Measurements from ENCODE around the gene NTN3.

The NTN3 gene

DNA sequence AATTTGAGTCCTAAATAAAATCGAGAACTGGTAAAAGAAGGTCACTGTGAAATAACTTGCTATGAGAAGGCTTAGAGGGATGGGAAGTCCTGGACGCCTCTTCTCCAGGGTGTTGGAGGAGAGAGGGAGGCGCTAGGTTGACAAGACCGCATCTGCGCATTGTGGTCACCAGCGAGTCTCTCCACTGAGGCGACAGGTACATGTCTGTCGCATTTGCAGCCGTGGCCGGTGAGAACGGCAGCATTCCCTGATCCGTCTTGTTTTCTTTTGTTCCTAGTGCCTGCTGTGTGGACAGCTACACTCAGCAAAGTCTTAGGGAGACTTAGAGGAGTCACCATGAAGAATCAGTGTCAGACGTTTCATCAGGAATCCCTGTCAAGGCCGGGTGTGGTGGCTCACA lies 34.6 kb downstream of the NTN3 start:
- no peak for DNase-seq
- in situ Hi-C loops (cut with MboI; ENCODE audit: low pct_unique_long_range_greater_than_20kb, low sequenced_read_pairs), result no loop called here

DNA sequence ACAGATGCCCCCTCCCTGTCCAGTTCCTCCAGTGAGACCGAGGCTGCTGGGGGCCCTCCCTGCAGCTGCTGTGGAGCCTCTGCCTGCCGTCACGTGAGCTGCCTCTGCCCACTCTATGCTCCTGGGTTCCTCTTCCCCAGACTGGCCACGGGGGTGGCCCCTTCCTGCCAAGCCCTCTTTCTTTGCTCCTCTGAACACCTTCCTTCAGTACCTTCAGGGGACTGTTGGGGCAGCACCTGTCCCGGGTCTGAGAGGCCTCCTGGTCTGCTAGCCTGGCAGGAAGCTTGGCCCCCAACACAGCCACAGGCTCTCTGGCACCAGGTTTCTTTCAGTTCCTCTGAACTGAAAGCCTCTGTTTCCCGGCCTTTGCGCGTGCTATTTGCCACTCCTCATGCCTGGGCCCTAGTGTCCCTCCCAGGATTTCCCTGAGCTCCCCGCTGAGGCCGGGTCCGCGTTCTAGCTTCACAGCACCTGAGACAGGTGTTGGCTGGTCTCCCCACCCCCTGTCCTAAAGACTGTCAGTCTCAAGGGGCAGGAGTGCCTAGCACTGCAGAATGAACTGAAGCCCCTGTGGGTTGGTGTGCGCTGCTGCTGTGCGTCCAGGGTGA lies 36.1 kb downstream of the NTN3 start:
- in situ Hi-C loops (cut with MboI; ENCODE audit: low pct_unique_long_range_greater_than_20kb, low sequenced_read_pairs), result no loop called here

DNA sequence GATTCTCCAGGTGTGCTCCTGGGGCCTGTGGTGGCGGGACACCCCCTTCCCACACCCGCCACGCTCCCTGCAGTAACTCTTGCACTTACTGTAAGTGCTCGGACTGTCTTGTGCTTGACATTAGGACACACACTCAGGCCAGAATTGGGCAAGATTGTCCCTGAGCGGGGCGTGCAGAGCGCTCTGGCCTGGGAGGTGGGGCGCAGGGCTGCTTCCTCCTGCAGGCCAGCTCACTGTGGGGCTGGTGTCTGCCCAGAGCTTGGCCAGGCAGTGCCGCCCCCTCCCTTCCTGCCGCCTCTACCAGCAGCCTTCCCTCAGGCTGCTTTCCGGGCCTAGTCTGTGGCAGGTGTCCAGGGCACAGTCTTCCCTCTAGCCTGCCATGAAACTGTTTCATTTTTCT lies 36.6 kb downstream of the NTN3 start:
- DNase-seq, result no peak
- in situ Hi-C loops (cut with MboI; ENCODE audit: low pct_unique_long_range_greater_than_20kb, low sequenced_read_pairs), result no loop called here

More for the DNA sequence above, 36.1 kb downstream of the NTN3 start:
- DNase-seq, result peak; percentile 57

DNA sequence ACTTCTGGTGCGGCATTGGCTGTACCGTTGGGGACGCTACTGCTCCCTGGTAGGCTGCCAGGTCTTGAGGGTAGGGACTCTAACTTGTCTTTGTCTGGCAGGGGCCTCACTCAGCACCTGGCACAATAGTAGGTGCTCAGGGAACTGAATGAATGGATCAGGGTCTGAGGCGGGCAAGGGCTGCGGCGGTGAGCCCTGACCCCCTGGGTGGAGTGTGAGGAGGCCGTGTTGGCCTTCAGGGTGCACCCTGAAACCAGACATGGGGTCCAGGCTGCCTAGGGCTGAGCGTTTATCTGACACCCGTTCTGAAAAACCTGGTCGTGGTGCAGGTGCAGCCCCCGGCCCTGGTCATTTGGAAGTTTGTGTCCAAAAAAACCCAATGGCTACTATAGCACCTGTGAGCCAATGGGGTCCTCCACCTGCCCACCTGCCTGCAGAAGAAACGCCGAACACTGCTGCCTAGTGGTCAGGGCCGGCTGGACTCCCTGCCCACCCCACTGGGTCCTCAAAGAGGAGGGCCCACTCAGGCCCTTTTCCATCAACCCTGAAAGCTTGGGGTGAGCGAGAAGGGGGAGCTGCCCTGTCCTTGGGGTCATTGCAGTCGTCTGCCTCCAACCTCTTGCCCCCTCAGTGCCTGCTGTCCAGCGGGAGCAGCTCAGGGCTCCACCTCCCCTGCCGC lies 37.8 kb downstream of the NTN3 start:
- no peak for DNase-seq
- in situ Hi-C loops (cut with MboI; ENCODE audit: low pct_unique_long_range_greater_than_20kb, low sequenced_read_pairs), result no loop called here

DNA sequence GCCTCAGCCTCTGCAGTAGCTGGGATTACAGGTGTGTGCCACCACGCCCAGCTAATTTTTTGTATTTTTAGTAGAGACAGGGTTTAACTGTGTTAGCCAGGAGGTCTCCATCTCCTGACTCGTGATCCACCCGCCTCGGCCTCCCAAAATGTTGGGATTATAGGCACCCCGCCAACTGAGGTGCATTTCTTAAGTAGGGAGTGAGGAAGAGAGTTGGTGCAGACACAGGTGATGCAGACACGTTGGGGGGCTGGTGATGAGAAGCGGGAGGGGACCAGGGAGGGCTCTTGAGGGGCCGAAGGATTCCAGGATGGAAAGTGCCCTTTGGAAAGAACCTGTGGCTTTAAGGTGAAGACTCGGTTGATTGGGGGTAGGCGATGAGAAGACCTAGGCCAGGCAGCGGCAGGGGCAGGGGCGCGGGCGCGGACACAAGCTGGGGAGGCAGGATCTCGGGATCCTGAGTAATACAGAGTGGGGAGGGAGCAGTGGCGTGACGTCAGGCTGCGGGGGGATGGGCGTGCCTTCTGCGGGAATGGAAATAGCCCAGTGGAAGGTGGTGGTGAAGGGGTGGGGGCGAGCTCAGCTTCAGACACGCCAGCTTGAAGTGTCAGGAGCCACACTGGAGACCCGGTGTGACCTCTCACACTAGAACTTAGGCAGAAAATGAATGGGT lies 40.2 kb downstream of the NTN3 start:
- in situ Hi-C loops (cut with MboI; ENCODE audit: low pct_unique_long_range_greater_than_20kb, low sequenced_read_pairs), result no loop called here
- no peak for DNase-seq

DNA sequence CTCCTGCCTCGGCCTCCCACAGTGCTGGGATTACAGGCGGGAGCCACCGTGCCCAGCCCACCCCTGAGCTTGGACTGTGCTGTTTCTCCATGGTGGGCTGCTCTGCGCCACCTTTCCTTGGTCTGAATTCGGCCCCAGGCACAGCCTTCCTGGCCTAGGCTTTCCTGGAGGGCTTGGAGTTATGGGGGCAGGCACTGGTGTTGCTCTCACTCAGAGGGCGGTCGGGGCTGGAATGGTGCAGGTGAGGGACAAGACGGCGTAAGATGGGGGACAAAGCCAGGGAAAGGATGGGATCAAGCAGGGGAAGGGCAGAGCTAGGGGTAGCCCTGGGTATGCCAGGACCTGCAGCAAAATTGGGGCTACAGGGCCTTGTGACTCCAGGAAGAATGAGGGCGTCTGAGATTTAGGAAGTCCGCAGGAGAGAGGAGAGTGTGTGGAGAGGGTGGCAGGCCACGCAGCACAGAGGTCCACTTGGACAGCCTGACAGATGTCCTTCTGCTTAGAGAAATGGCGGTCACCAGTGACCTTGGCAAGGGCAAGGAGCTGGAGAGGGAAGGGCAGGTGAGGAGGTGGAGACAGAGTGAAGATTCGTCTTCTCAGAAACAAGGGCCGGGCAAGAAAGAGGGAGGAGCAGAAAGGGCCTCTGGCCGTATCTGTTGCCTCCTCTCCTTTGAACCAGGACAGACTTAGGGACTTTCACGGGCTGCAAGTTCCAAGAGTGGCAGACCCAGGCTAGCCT lies 41.1 kb downstream of the NTN3 start:
- no peak for DNase-seq

DNA sequence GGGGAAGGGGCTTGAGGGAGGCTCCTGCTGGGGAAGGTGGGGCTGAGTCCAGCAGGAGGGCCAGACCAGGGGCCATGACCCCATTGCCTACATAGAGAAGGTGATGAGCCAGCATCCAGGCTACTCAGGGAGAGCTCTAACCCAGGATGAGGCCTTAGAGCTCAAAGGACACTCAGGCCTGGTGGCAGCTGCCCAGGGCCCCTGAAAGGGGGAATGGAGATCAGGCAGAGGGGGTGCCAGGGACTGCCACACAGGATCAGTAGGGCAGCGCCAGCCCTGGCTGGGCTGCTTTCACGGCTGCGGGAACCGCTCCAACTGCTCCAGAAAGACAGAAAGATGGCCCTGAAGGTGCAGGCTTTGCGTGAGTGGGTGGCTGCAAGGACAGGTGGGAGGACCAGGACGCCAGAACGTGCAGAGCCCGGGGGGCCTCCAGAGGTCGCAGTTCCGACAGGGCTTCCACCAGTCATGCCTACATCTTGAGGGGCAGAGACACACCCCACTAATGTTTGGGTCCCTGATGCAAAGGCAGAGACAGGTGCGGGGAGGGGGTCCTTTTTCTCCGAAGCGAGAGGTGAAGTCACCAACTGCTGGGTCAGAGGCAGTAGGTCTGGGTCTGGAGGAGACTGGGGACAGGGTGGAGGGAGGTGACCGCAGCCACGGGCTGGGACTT lies 41.8 kb downstream of the NTN3 start:
- in situ Hi-C loops (cut with MboI; ENCODE audit: low pct_unique_long_range_greater_than_20kb, low sequenced_read_pairs), result no loop called here

More for the DNA sequence above, 41.1 kb downstream of the NTN3 start:
- in situ Hi-C loops (cut with MboI; ENCODE audit: low pct_unique_long_range_greater_than_20kb, low sequenced_read_pairs), result no loop called here

DNA sequence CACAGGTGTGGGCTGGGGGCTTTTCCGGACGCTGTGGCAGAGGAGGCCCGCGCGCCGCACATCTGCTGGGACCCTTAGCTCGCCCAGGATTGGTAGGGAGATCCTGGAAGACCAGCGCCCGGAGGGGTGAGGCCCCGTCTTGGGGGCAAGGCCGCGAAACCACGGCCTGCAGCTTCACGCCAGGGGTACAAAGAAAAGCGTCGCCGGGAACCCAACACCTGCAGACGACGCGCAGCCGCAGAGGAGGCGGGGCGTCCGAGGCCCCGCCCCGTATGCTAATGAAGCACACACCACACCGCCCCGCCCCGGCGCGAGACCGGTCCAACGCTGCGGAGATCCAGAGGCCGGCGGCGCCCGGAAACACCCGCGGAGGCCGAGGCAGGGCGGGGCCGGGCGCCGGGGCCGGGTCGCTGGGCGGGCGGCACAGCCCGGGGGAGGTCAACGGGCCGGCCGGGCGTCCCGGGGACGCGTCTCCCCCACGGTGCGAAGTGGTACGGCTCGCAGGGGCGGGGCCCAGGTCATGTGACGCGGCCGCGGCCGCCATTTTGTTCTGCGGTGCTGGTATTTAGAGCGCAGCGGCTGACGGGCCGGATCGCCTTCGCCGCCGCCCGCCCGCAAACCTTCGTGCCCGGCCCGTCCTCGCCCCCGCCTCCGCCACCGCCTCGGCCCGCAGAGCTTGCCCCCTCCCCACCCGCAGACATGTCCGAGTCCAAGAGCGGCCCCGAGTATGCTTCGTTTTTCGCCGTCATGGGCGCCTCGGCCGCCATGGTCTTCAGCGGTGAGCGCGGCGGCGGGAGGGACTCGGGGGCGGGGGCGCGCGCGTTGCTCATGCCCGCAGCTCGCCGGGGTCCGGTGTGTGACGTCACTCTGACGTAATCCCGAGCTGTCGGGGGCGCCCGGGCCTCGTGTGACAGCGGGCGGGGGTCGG lies 42.6 kb downstream of the NTN3 start, which contains the start of gene ATP6V0C:
TSS of gene ATP6V0C (plus strand) at position 548 of the 928 bp plus-strand sequence. CDS start at position 700, 152 bp downstream.
- in situ Hi-C loops (cut with MboI; ENCODE audit: low pct_unique_long_range_greater_than_20kb, low sequenced_read_pairs), result no loop called here

More for the DNA sequence above, 41.8 kb downstream of the NTN3 start:
- no peak for DNase-seq

DNA sequence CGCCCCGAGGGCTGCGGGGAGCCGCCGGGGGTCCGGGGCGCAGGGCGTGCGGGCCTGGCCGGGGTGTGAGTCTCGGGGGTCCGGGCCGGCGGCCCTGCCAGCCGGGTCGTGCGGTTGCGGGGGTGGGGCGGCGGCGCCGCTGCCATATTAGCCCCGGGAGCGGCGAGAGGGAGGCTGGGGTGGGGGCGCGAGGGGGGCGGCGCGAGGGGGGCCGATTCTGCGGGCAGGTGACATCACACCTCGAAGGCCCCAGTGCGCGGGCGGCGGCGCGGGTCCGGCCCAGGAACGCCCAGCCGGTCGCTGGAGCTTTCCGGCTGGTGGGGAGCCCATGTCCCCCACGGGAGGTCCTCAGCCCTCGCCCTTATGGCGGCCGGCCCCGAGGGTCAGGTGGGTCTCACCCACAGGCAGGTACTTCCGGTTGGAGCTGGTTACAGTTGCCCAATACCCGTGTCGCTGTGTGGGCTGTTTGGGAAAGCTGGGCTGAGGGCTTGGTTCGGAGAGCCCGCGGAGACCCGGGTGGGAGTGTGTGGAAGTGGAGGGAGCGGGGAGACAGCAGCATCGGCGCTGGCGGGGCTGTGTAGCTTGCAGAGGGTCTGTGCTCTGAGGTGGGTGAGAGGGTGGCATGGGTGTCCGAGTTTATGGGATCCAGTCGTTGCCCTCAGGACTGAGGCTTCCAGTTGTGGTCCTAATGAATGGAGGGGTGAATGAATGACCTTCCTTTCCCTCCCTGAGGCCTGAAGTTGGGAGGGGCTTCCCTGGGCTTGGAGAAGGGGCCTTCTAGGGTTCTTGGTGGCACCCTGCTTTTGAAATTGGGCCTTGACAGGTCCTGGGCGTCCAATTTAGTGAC lies 43.5 kb downstream of the NTN3 start:
- DNase-seq, result no peak

More for the DNA sequence above, 42.6 kb downstream of the NTN3 start, which contains the start of gene ATP6V0C:
- DNase-seq, result peak; percentile 90

DNA sequence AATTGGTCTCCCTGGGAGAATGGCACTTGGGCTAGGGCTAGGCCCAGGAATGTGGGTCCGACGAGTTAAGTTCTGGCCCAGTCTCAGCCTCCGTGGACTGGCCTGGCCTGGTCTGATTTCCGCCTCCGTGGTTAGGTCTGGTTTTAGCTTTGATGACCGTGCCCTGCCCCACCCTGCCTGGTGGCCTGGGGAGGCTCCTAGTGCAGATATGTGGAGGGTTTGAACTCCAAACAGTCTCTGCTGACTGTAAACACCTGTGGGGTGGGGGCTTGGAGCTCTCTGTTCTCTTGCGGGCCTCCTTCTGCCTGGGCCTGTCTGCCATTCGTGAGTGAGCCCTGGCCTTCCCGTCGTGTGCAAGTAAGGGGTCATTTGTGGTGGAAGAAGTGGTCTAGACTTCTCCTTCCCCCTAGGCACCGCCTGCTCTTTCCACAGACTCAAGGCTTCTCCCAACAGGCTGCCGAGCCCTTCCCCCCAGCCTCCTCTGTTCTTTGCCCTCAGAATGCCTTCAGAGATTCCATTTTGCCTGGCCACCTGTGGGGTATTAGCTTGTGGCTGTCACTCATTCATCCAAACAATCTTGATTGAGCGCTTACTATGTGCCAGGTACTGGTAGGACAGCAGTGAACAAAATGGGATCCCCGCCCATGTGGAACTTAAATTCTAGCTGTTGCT lies 44.2 kb downstream of the NTN3 start:
- peak; percentile 56 for DNase-seq
- in situ Hi-C loops (cut with MboI; ENCODE audit: low pct_unique_long_range_greater_than_20kb, low sequenced_read_pairs), result no loop called here

More for the DNA sequence above, 43.5 kb downstream of the NTN3 start:
- in situ Hi-C loops (cut with MboI; ENCODE audit: low pct_unique_long_range_greater_than_20kb, low sequenced_read_pairs), result no loop called here

DNA sequence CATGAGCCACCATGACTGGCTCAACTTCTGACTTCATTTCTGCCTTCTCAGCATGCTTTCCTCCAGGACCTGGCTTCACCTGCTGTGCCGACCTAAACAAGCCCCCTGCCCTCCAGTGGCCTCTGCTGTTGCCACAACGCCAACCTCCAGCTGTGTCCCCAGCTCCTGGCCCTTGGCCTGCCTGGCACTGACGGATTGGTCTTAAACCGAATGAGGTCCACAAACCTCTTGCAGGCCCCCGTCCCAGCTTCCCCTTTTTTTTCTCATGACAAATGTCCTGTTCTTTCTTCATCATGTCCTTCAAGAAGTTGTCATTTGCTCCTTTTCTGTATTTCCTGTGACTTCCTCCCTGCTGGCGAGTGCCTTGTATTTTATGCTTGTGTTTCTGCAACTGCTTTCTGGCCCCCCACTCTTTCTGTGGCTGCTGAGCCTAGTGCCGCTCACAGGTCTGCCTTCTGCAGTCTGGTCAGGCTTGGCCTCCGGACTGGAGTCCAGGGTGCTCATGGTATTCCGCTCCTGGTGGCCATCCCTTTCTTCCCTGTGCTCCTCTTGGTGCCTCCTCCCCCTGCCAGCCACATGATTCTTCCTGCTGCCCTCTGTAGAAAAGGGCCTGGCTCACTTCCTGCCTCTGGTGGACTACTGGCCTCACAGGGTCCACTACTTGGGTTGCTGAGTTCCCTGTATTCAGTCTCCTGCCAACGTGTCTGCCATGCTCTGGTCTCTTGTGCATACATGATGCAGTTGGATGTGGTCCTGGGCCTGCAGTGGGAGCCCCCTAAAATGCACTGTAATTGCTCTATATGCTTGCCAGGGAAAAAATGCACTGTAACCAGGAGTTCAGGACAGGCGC lies 45.5 kb downstream of the NTN3 start:
- DNase-seq, result peak; percentile 84
- in situ Hi-C loops (cut with MboI; ENCODE audit: low pct_unique_long_range_greater_than_20kb, low sequenced_read_pairs), result no loop called here

DNA sequence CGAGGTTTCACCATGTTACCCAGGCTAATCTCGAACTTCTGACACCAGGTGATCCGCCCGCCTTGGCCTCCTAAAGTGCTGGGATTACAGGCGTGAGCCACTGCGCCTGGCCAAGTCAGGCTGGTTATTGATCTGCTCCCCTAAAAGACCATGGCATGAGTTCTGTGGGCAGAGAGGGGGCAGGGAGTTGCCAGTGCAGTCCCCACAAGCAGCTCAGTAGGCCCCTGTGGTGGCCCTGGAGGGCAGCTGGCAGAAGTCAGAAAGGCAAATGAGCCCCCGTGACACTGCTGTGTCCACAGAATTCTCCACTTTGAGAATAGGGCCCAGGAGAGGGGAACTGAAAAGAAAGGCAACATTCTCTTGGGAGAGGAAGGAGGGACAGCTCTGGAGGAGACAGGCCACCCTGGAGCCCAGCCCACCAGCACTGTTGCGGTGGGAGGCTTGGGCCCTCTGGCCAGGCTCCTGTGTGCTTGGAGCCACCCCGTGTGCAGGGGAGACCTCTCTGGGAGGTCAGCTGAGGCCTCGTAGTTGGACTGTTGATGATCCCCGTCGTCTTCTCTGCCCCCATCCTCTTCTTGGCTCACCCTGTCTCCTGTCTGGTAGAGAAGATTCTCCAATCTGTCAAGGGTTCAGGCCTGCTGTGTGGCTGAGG lies 47.0 kb downstream of the NTN3 start:
- no peak for DNase-seq
- in situ Hi-C loops (cut with MboI; ENCODE audit: low pct_unique_long_range_greater_than_20kb, low sequenced_read_pairs), result no loop called here

DNA sequence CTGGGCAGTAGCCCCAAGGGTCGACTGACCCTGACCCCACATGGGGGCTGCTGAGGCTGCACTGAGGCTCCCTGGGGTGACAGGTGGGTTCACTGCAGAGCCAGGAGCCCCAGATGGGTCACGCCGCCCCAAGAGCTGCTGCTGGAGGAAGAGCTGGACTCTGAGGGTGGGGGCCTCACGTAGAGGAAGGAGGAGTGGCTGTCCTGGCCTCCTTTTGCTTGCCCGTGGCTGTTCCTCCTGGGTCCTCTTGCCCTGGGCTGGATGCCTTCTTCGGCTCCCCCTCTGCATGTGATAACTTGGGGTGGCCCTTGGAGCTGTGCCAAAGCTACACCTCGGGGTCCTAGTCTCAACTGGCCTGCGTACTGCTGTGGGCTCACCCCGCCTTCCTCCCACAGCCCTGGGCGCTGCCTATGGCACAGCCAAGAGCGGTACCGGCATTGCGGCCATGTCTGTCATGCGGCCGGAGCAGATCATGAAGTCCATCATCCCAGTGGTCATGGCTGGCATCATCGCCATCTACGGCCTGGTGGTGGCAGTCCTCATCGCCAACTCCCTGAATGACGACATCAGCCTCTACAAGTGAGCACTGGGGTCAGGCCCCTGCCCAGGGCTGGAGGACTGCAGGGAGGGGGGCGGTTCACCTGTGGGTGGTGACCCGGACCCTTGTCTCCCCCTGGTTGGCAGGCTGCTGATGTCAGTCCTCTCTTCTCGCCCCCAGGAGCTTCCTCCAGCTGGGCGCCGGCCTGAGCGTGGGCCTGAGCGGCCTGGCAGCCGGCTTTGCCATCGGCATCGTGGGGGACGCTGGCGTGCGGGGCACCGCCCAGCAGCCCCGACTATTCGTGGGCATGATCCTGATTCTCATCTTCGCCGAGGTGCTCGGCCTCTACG lies 48.0 kb downstream of the NTN3 start:
- in situ Hi-C loops (cut with MboI; ENCODE audit: low pct_unique_long_range_greater_than_20kb, low sequenced_read_pairs), result no loop called here
- no peak for DNase-seq

DNA sequence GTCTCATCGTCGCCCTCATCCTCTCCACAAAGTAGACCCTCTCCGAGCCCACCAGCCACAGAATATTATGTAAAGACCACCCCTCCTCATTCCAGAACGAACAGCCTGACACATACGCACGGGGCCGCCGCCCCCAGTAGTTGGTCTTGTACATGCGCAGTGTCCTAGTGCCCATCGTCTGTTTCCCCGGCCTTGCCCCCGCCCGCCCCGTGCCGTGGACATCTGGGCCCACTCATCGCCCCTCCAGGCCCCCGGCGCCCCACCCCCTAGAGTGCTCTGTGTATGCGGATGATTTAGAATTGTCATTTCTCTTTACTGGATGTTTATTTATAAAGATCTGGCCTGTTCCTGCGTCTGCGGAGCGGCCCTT lies 48.6 kb downstream of the NTN3 start:
- in situ Hi-C loops (cut with MboI; ENCODE audit: low pct_unique_long_range_greater_than_20kb, low sequenced_read_pairs), result no loop called here
- DNase-seq, result no peak

Measured in KBM-7 (cell line).